AG04449 (cell line): Measurements from ENCODE around the gene TBL1Y.

Experiments used
- CTCF ChIA-PET: fragments of 350-600 bp; formaldehyde crosslinking; extraction: SDS; loops from one replicate; lab custom pipeline; 2021; ENCODE audit warnings: antibody characterized with exemption; lab: Yijun Ruan, JAX
- POLR2A ChIA-PET: fragments of 400-600, 350-600 bp; formaldehyde crosslinking; extraction: SDS; loops from one replicate; lab custom pipeline; 2020; ENCODE audit warnings: antibody characterized with exemption, inconsistent platforms; lab: Yijun Ruan, JAX
- DNase-seq: peaks from one replicate; pipeline ENCODE4 v3.0.0-alpha.2; 2010; ENCODE audit warnings: low read depth, low spot score
- H3K4me3 ChIP-seq: 2 replicates; pipeline ENCODE4 v1.5.1; 2011; ENCODE audit warnings: low read depth, mild to moderate bottlenecking, control low read depth, low read length
- TF ChIP-seq, protein P1 (sequence below): IDR thresholded peaks from one replicate; pipeline ENCODE4 v1.5.1; 2011; ENCODE audit warnings: mild to moderate bottlenecking, moderate library complexity, low read length, control low read depth, inconsistent platforms; ENCODE audit not compliant: insufficient read depth; ENCODE audit errors: missing control alignments

Gene TBL1Y

GRCh38 chrY:6909856-6910255 lies 641 bp upstream of the TBL1Y start:
- POLR2A ChIA-PET = no interaction called here
- DNase-seq = no peak
- TF ChIP-seq, protein P1, sequence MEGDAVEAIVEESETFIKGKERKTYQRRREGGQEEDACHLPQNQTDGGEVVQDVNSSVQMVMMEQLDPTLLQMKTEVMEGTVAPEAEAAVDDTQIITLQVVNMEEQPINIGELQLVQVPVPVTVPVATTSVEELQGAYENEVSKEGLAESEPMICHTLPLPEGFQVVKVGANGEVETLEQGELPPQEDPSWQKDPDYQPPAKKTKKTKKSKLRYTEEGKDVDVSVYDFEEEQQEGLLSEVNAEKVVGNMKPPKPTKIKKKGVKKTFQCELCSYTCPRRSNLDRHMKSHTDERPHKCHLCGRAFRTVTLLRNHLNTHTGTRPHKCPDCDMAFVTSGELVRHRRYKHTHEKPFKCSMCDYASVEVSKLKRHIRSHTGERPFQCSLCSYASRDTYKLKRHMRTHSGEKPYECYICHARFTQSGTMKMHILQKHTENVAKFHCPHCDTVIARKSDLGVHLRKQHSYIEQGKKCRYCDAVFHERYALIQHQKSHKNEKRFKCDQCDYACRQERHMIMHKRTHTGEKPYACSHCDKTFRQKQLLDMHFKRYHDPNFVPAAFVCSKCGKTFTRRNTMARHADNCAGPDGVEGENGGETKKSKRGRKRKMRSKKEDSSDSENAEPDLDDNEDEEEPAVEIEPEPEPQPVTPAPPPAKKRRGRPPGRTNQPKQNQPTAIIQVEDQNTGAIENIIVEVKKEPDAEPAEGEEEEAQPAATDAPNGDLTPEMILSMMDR = no peak
- CTCF ChIA-PET = no interaction called here
- no peak overlapping the region for H3K4me3 ChIP-seq

GRCh38 chrY:6911253-6911881 lies 870 bp downstream of the TBL1Y start, which contains the start of gene AMELY:
Gene AMELY (minus strand): TSS chrY:6911752. CDS start chrY:6872608, 39,144 bp downstream.
- POLR2A ChIA-PET = no interaction called here
- DNase-seq = no peak
- H3K4me3 ChIP-seq = no peak within 1 kb of the TSS
- TF ChIP-seq, protein P1 = no peak
- CTCF ChIA-PET = no interaction called here

GRCh38 chrY:6913362-6913761 lies 2.9 kb downstream of the TBL1Y start:
- ChIA-PET POLR2A (no interaction called here), CTCF (no interaction called here)
- no peak for DNase-seq
- no peak overlapping the region for H3K4me3 ChIP-seq
- TF ChIP-seq, protein P1 = no peak

GRCh38 chrY:6921061-6921460 lies 10.6 kb downstream of the TBL1Y start:
- ChIA-PET CTCF (no interaction called here), POLR2A (no interaction called here)
- no peak for DNase-seq
- H3K4me3 ChIP-seq = no peak overlapping the region
- TF ChIP-seq, protein P1 = no peak

DNA sequence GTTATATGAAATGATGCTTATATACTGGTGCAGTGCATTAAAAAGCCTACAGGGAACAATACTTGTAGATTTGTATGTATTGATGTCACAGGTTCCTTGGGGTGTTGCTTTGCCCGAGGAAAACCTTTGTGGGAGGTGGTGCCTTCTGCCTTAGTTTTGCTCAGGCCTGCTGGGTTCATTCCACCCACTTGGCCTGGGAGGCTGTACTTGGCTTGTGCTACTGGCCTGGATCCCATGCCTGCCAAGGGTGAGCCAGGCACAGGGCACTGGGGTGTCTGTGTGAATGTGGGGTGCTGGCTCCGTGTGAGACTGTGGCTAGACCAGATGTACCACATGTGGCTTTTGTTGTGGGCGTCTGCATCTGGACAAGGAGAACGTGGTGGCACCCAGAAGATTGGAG lies 17.8 kb downstream of the TBL1Y start:
- DNase-seq = no peak
- ChIA-PET POLR2A (no interaction called here), CTCF (no interaction called here)
- no peak overlapping the region for H3K4me3 ChIP-seq
- TF ChIP-seq, protein P1 = no peak

- POLR2A ChIA-PET = no interaction called here
- TF ChIP-seq, protein P1 = no peak
- DNase-seq = no peak
- H3K4me3 ChIP-seq = no peak overlapping the region
- CTCF ChIA-PET = no interaction called here
These were observed 18.7 kb downstream of the TBL1Y start for GRCh38 chrY:6929237-6929636.
